ENCODE measurements around the gene SELENOK. TPM values are rescaled to one million over a fixed set of nuclear protein-coding genes. Genes with fewer than 3 reads are reported as not detected.
A peak's percentile ranks its signal among the peaks of the same experiment; 100 is the strongest.

The SELENOK gene
- total and polyA plus RNA-seq, 2 of the 13 experiments (the other 11 are each of a cell fraction or from before 2014, with no cell fraction given), result 67.0 to 81.0 TPM

GRCh38 chr3:53842436-53843194 is 49.0 kb downstream of the SELENOK start (continued):
- TF ChIP-seq, protein P1, sequence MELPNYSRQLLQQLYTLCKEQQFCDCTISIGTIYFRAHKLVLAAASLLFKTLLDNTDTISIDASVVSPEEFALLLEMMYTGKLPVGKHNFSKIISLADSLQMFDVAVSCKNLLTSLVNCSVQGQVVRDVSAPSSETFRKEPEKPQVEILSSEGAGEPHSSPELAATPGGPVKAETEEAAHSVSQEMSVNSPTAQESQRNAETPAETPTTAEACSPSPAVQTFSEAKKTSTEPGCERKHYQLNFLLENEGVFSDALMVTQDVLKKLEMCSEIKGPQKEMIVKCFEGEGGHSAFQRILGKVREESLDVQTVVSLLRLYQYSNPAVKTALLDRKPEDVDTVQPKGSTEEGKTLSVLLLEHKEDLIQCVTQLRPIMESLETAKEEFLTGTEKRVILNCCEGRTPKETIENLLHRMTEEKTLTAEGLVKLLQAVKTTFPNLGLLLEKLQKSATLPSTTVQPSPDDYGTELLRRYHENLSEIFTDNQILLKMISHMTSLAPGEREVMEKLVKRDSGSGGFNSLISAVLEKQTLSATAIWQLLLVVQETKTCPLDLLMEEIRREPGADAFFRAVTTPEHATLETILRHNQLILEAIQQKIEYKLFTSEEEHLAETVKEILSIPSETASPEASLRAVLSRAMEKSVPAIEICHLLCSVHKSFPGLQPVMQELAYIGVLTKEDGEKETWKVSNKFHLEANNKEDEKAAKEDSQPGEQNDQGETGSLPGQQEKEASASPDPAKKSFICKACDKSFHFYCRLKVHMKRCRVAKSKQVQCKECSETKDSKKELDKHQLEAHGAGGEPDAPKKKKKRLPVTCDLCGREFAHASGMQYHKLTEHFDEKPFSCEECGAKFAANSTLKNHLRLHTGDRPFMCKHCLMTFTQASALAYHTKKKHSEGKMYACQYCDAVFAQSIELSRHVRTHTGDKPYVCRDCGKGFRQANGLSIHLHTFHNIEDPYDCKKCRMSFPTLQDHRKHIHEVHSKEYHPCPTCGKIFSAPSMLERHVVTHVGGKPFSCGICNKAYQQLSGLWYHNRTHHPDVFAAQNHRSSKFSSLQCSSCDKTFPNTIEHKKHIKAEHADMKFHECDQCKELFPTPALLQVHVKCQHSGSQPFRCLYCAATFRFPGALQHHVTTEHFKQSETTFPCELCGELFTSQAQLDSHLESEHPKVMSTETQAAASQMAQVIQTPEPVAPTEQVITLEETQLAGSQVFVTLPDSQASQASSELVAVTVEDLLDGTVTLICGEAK (IDR thresholded peaks at IDR 0.05), result no peak
- TF ChIP-seq, protein P1 (CRISPR knock-in tag; IDR thresholded peaks at IDR 0.05), result peak; percentile 37; the same call in 1 of the 2 replicates
- TF ChIP-seq DBP (CRISPR knock-in tag; IDR thresholded peaks at IDR 0.05; ENCODE audit: not compliant biosample characterization) (peak; percentile 62), PAF1 (CRISPR knock-in tag; IDR thresholded peaks at IDR 0.05) (no peak; the same call in 1 of the 2 replicates), KDM5B (CRISPR knock-in tag; IDR thresholded peaks at IDR 0.05; ENCODE audit: borderline replicate concordance) (peak; percentile 13; the same call in 1 of the 2 replicates), E2F5 (CRISPR knock-in tag; conservative IDR thresholded peaks at IDR 0.05) (no peak), SIX1 (CRISPR knock-in tag; IDR thresholded peaks at IDR 0.05; ENCODE audit: borderline replicate concordance) (0 out of 2 replicates have a peak, but pooled peaks have one; percentile 12), NCOA2 (CRISPR knock-in tag; IDR thresholded peaks at IDR 0.05) (peak; percentile 87), CBFB (CRISPR knock-in tag; IDR thresholded peaks at IDR 0.05) (peak; percentile 19; the same call in 1 of the 2 replicates), ZHX2 (IDR thresholded peaks at IDR 0.05; ENCODE audit: low read depth) (no peak), ZHX2 (CRISPR knock-in tag; IDR thresholded peaks at IDR 0.05; ENCODE audit: borderline replicate concordance) (no peak), HDAC2 (CRISPR knock-in tag; IDR thresholded peaks at IDR 0.05) (peak; percentile 57)
